ENCODE results near the gene SLC25A19. TPM values are rescaled to one million over a fixed set of nuclear protein-coding genes. Genes with fewer than 3 reads are reported as not detected.
"Not testable (repeated sequence)": the region's sequence is repeated elsewhere in the genome, so short reads cannot be mapped to it uniquely, and the experiment has no call there.

The SLC25A19 gene
- total RNA-seq, 1 donor from 2014 or later: 16.4 TPM

GRCh38 chr17:75307957-75308731 lies 18.9 kb upstream of the SLC25A19 start:
- no peak for DNase-seq (ENCODE audit: low spot score)

GRCh38 chr17:75301502-75302206 lies 12.4 kb upstream of the SLC25A19 start:
- no peak for DNase-seq (ENCODE audit: low spot score)

GRCh38 chr17:75301049-75301448 lies 11.8 kb upstream of the SLC25A19 start:
- no peak for DNase-seq (ENCODE audit: low spot score)

GRCh38 chr17:75300280-75300679 lies 11.0 kb upstream of the SLC25A19 start:
- no peak for DNase-seq (ENCODE audit: low spot score)

GRCh38 chr17:75295201-75296158 lies 6.2 kb upstream of the SLC25A19 start:
- no peak for DNase-seq (ENCODE audit: low spot score)

- DNase-seq (ENCODE audit: low spot score): not testable (repeated sequence)
Observed at GRCh38 chr17:75292810-75293448, 3.7 kb upstream of the SLC25A19 start.

GRCh38 chr17:75289832-75290337 lies 652 bp upstream of the SLC25A19 start:
- no peak for DNase-seq (ENCODE audit: low spot score)

GRCh38 chr17:75288770-75289114 lies 491 bp downstream of the SLC25A19 start:
- DNase-seq (ENCODE audit: low spot score): no peak

- DNase-seq (ENCODE audit: low spot score): no peak
Observed at GRCh38 chr17:75288359-75288758, 874 bp downstream of the SLC25A19 start.

- DNase-seq (ENCODE audit: low spot score): no peak
Observed at GRCh38 chr17:75287221-75287620, 2.0 kb downstream of the SLC25A19 start.

GRCh38 chr17:75285123-75285522 lies 4.1 kb downstream of the SLC25A19 start:
- no peak for DNase-seq (ENCODE audit: low spot score)

- DNase-seq (ENCODE audit: low spot score): not testable (repeated sequence)
Observed at GRCh38 chr17:75280189-75280588, 9.0 kb downstream of the SLC25A19 start.

GRCh38 chr17:75277664-75278071 lies 11.6 kb downstream of the SLC25A19 start:
- DNase-seq (ENCODE audit: low spot score): no peak

GRCh38 chr17:75273977-75274708 lies 15.1 kb downstream of the SLC25A19 start:
- DNase-seq (ENCODE audit: low spot score): no peak

- no peak for DNase-seq (ENCODE audit: low spot score)
Observed at GRCh38 chr17:75272848-75273184, 16.4 kb downstream of the SLC25A19 start.

- DNase-seq (ENCODE audit: low spot score): no peak
Observed at GRCh38 chr17:75271955-75272847, 17.0 kb downstream of the SLC25A19 start.

- peak; percentile 95 for DNase-seq (ENCODE audit: low spot score)
Observed at GRCh38 chr17:75271233-75271954, 17.8 kb downstream of the SLC25A19 start.

- DNase-seq (ENCODE audit: low spot score): no peak
Observed at GRCh38 chr17:75270966-75271232, 18.3 kb downstream of the SLC25A19 start, which contains the start of gene MIF4GD. MIF4GD (minus strand) TSS chr17:75271231; CDS start chr17:75270195, 1,036 bp downstream.
